Measurements from ENCODE around the gene MEIKIN. TPM values are rescaled to one million over a fixed set of nuclear protein-coding genes. Genes with fewer than 3 reads are reported as not detected.
A peak's percentile ranks its signal among the peaks of the same experiment; 100 is the strongest.

MEIKIN gene
- total RNA-seq, 1 donor from 2014 or later: not detected

- Mint-ChIP-seq H3K27ac (no peak overlapping the region), H3K27me3 (ENCODE audit: insufficient read depth, low read depth) (peaks cover 5% of the 10 kb centered on the region), H3K9me3 (no peaks in the 10 kb centered on the region), H3K4me1 (peaks cover 11% of the 10 kb centered on the region), H3K4me3 (no peak overlapping the region), H3K36me3 (no peaks in the 10 kb centered on the region)
- Histone ChIP-seq H3K79me2 (ENCODE audit: low read depth) (no peaks in the 10 kb centered on the region), H3K4me3 (no peak overlapping the region), H2AFZ (replicated peaks) (no peak overlapping the region), H3K9ac (no peak overlapping the region), H3K4me2 (no peak overlapping the region), H3K4me1 (no peaks in the 10 kb centered on the region), H3F3A (ENCODE audit: low read depth) (no peaks in the 10 kb centered on the region), H3K27me3 (no peaks in the 10 kb centered on the region), H3K27ac (no peak overlapping the region), H4K20me1 (ENCODE audit: low read depth) (no peaks in the 10 kb centered on the region), H3K36me3 (no peaks in the 10 kb centered on the region), H3K9me3 (ENCODE audit: low read depth) (no peaks in the 10 kb centered on the region)
- no peak for DNase-seq (ENCODE audit: low spot score)
- TF ChIP-seq EZH2phosphoT487 (IDR thresholded peaks at IDR 0.05): no peak
- no peak for TF ChIP-seq CTCF (IDR thresholded peaks at IDR 0.05)
- TF ChIP-seq EZH2 (IDR thresholded peaks at IDR 0.05): no peak
Measured at GRCh38 chr5:131976414-131977211, 31.1 kb upstream of the MEIKIN start.

- H3K4me1 Mint-ChIP-seq: peaks cover 11% of the 10 kb centered on the region
- H2AFZ ChIP-seq (replicated peaks): peak overlapping the region; percentile 57
- no peaks in the 10 kb centered on the region for H3K36me3 ChIP-seq
- H3K4me1 ChIP-seq: no peaks in the 10 kb centered on the region
- no peaks in the 10 kb centered on the region for H3K36me3 Mint-ChIP-seq
- H3K27me3 Mint-ChIP-seq (ENCODE audit: insufficient read depth, low read depth): peaks cover 8% of the 10 kb centered on the region
- H3K27me3 ChIP-seq: no peaks in the 10 kb centered on the region
- no peak overlapping the region for H3K4me3 ChIP-seq
- no peak overlapping the region for H3K4me2 ChIP-seq
- H3K27ac Mint-ChIP-seq: peak overlapping the region; percentile 13
- no peaks in the 10 kb centered on the region for H3K9me3 Mint-ChIP-seq
- DNase-seq (ENCODE audit: low spot score): no peak
- H3K4me3 Mint-ChIP-seq: no peak overlapping the region
- no peaks in the 10 kb centered on the region for H3F3A ChIP-seq (ENCODE audit: low read depth)
- no peaks in the 10 kb centered on the region for H4K20me1 ChIP-seq (ENCODE audit: low read depth)
- no peaks in the 10 kb centered on the region for H3K79me2 ChIP-seq (ENCODE audit: low read depth)
- H3K9ac ChIP-seq: no peak overlapping the region
- no peak overlapping the region for H3K27ac ChIP-seq
- no peak for TF ChIP-seq EZH2phosphoT487 (IDR thresholded peaks at IDR 0.05)
- no peak for TF ChIP-seq EZH2 (IDR thresholded peaks at IDR 0.05)
- no peak for TF ChIP-seq CTCF (IDR thresholded peaks at IDR 0.05)
- H3K9me3 ChIP-seq (ENCODE audit: low read depth): no peaks in the 10 kb centered on the region
Measured at GRCh38 chr5:131974956-131975726, 29.7 kb upstream of the MEIKIN start.

- peak overlapping the region; percentile 13 for H3K27ac Mint-ChIP-seq
- no peak overlapping the region for H3K4me2 ChIP-seq
Measured at GRCh38 chr5:131974622-131974955, 29.1 kb upstream of the MEIKIN start.

More at GRCh38 chr5:131974622-131974955, 29.1 kb upstream of the MEIKIN start:
- Histone ChIP-seq H2AFZ (replicated peaks) (peak overlapping the region; percentile 57), H3K36me3 (no peaks in the 10 kb centered on the region), H3K9me3 (ENCODE audit: low read depth) (no peaks in the 10 kb centered on the region), H3K4me3 (no peak overlapping the region), H3K4me1 (no peaks in the 10 kb centered on the region), H3F3A (ENCODE audit: low read depth) (no peaks in the 10 kb centered on the region), H4K20me1 (ENCODE audit: low read depth) (no peaks in the 10 kb centered on the region), H3K79me2 (ENCODE audit: low read depth) (no peaks in the 10 kb centered on the region), H3K9ac (no peak overlapping the region), H3K27me3 (no peaks in the 10 kb centered on the region), H3K27ac (no peak overlapping the region)
- peaks cover 8% of the 10 kb centered on the region for H3K27me3 Mint-ChIP-seq (ENCODE audit: insufficient read depth, low read depth)
- H3K9me3 Mint-ChIP-seq: no peaks in the 10 kb centered on the region
- no peak for DNase-seq (ENCODE audit: low spot score)
- no peak overlapping the region for H3K4me3 Mint-ChIP-seq
- H3K4me1 Mint-ChIP-seq: peaks cover 11% of the 10 kb centered on the region
- H3K36me3 Mint-ChIP-seq: no peaks in the 10 kb centered on the region
- TF ChIP-seq EZH2phosphoT487 (IDR thresholded peaks at IDR 0.05): no peak
